Ishikawa (cell line): ENCODE data around the gene RASGRP1.

Source experiments
- CEBPB ChIP-seq: IDR thresholded peaks from 2 replicates; pipeline ENCODE4 v1.6.1; 2012
- CREB1 ChIP-seq: IDR thresholded peaks from 2 replicates; pipeline ENCODE4 v1.6.1; 2012; ENCODE audit warnings: low read depth
- EGR1 ChIP-seq: IDR thresholded peaks from 2 replicates; pipeline ENCODE4 v1.6.1; 2012
- EP300 ChIP-seq: IDR thresholded peaks from 2 replicates; pipeline ENCODE4 v1.6.1; 2012; ENCODE audit warnings: borderline replicate concordance
- FOXM1 ChIP-seq: IDR thresholded peaks from 2 replicates; pipeline ENCODE4 v1.6.1; 2012; ENCODE audit warnings: low read depth, borderline replicate concordance
- MAX ChIP-seq: IDR thresholded peaks from 2 replicates; pipeline ENCODE4 v1.6.1; 2012
- NFIC ChIP-seq: IDR thresholded peaks from 2 replicates; pipeline ENCODE4 v1.6.1; 2012
- RAD21 ChIP-seq: IDR thresholded peaks from 2 replicates; pipeline ENCODE4 v1.6.1; 2012; ENCODE audit warnings: low read depth
- TAF1 ChIP-seq: IDR thresholded peaks from 2 replicates; pipeline ENCODE4 v1.6.1; 2012; ENCODE audit warnings: low read depth, mild to moderate bottlenecking
- TCF12 ChIP-seq: IDR thresholded peaks from 2 replicates; pipeline ENCODE4 v1.6.1; 2012; ENCODE audit warnings: low read depth
- TEAD4 ChIP-seq: IDR thresholded peaks from 2 replicates; pipeline ENCODE4 v1.6.1; 2012
- YY1 ChIP-seq: IDR thresholded peaks from 2 replicates; pipeline ENCODE4 v1.6.1; 2012; ENCODE audit warnings: low read depth
- ZBTB7A ChIP-seq: IDR thresholded peaks from 2 replicates; pipeline ENCODE4 v1.6.1; 2012; ENCODE audit warnings: low read depth
- TF ChIP-seq, protein P1 (sequence below): IDR thresholded peaks from 2 replicates; pipeline ENCODE4 v1.6.1; 2012; ENCODE audit warnings: low read depth, mild to moderate bottlenecking
- TF ChIP-seq, protein P2 (sequence below): IDR thresholded peaks from 2 replicates; pipeline ENCODE4 v1.6.1; 2012

The RASGRP1 gene

GRCh38 chr15:38459480-38459879 lies 105.1 kb downstream of the RASGRP1 start:
- TF ChIP-seq CREB1 (no peak), CEBPB (no peak), FOXM1 (no peak), YY1 (no peak), EP300 (no peak), MAX (no peak), NFIC (no peak), RAD21 (no peak), ZBTB7A (no peak), TAF1 (no peak), EGR1 (no peak), TEAD4 (no peak), TCF12 (no peak)
- TF ChIP-seq, protein P1, sequence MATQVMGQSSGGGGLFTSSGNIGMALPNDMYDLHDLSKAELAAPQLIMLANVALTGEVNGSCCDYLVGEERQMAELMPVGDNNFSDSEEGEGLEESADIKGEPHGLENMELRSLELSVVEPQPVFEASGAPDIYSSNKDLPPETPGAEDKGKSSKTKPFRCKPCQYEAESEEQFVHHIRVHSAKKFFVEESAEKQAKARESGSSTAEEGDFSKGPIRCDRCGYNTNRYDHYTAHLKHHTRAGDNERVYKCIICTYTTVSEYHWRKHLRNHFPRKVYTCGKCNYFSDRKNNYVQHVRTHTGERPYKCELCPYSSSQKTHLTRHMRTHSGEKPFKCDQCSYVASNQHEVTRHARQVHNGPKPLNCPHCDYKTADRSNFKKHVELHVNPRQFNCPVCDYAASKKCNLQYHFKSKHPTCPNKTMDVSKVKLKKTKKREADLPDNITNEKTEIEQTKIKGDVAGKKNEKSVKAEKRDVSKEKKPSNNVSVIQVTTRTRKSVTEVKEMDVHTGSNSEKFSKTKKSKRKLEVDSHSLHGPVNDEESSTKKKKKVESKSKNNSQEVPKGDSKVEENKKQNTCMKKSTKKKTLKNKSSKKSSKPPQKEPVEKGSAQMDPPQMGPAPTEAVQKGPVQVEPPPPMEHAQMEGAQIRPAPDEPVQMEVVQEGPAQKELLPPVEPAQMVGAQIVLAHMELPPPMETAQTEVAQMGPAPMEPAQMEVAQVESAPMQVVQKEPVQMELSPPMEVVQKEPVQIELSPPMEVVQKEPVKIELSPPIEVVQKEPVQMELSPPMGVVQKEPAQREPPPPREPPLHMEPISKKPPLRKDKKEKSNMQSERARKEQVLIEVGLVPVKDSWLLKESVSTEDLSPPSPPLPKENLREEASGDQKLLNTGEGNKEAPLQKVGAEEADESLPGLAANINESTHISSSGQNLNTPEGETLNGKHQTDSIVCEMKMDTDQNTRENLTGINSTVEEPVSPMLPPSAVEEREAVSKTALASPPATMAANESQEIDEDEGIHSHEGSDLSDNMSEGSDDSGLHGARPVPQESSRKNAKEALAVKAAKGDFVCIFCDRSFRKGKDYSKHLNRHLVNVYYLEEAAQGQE, result no peak
- TF ChIP-seq, protein P2, sequence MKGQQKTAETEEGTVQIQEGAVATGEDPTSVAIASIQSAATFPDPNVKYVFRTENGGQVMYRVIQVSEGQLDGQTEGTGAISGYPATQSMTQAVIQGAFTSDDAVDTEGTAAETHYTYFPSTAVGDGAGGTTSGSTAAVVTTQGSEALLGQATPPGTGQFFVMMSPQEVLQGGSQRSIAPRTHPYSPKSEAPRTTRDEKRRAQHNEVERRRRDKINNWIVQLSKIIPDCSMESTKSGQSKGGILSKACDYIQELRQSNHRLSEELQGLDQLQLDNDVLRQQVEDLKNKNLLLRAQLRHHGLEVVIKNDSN, result no peak

- TF ChIP-seq TAF1 (no peak), TCF12 (no peak), YY1 (no peak), CREB1 (no peak), FOXM1 (no peak), TEAD4 (no peak), EP300 (no peak), ZBTB7A (no peak)
- TF ChIP-seq, protein P2, result no peak
Measured at GRCh38 chr15:38458646-38459045, 106.0 kb downstream of the RASGRP1 start.

- TF ChIP-seq FOXM1 (no peak), CREB1 (no peak), NFIC (no peak), TCF12 (no peak), RAD21 (no peak), MAX (no peak), ZBTB7A (no peak), CEBPB (no peak), TEAD4 (no peak), EP300 (no peak), EGR1 (no peak), YY1 (no peak), TAF1 (no peak)
- TF ChIP-seq, protein P1, result no peak
- TF ChIP-seq, protein P2, result no peak
Measured at GRCh38 chr15:38455092-38455491, 109.5 kb downstream of the RASGRP1 start.

DNA sequence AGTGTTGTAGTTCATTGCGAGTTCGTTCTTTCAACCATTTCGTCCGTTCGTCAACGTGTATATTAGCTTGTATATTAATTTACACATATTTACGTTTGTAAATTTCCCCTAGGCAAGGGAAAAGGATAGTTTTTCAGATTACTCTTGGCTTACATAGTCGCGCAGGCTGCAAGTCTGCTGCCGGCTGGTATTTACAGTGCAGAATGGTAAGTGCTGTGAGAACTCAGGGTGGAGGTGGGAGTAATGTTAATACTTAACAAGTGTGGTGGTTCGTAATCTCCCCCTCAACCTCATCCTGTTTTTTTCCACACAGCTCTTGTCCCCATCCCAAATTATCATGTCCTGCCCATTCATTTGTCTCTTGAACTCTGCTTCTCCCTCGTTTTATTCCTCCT lies 109.9 kb downstream of the RASGRP1 start:
- TF ChIP-seq, protein P1, result no peak
- no peak for TF ChIP-seq TCF12
- no peak for TF ChIP-seq EGR1
- no peak for TF ChIP-seq TAF1
- no peak for TF ChIP-seq TEAD4
- TF ChIP-seq RAD21, result no peak
- TF ChIP-seq NFIC, result no peak
- no peak for TF ChIP-seq CREB1
- TF ChIP-seq YY1, result no peak
- TF ChIP-seq, protein P2, result no peak
- no peak for TF ChIP-seq ZBTB7A
- no peak for TF ChIP-seq FOXM1
- no peak for TF ChIP-seq EP300
- TF ChIP-seq CEBPB, result no peak
